Measurements from ENCODE around the gene CKAP4.

The CKAP4 gene

GRCh38 chr12:106239951-106240335, 7.9 kb downstream of the CKAP4 start:
- no peak for DNase-seq

GRCh38 chr12:106239241-106239950, 8.4 kb downstream of the CKAP4 start:
- DNase-seq: no peak

- DNase-seq: no peak
These were observed 9.7 kb downstream of the CKAP4 start for GRCh38 chr12:106238146-106238545.

- DNase-seq: no peak
These were observed 12.1 kb downstream of the CKAP4 start for GRCh38 chr12:106235770-106236169.

- DNase-seq: no peak
These were observed 13.4 kb downstream of the CKAP4 start for GRCh38 chr12:106234449-106234848.

GRCh38 chr12:106233011-106233410, 14.8 kb downstream of the CKAP4 start:
- no peak for DNase-seq

GRCh38 chr12:106229036-106229591, 18.7 kb downstream of the CKAP4 start:
- no peak for DNase-seq

- no peak for DNase-seq
These were observed 19.5 kb downstream of the CKAP4 start for GRCh38 chr12:106228320-106228710.

- DNase-seq: no peak
These were observed 20.0 kb downstream of the CKAP4 start for GRCh38 chr12:106227641-106228319.

- peak; percentile 22 for DNase-seq
These were observed 20.8 kb downstream of the CKAP4 start for GRCh38 chr12:106226884-106227640.

GRCh38 chr12:106224355-106224706, 23.5 kb downstream of the CKAP4 start:
- DNase-seq: no peak

GRCh38 chr12:106223485-106224354, 24.1 kb downstream of the CKAP4 start:
- no peak for DNase-seq

GRCh38 chr12:106220536-106220935, 27.3 kb downstream of the CKAP4 start:
- DNase-seq: no peak

GRCh38 chr12:106219043-106219442, 28.8 kb downstream of the CKAP4 start:
- DNase-seq: no peak

- DNase-seq: no peak
These were observed 30.1 kb downstream of the CKAP4 start for GRCh38 chr12:106217706-106218105.

GRCh38 chr12:106214571-106214970, 33.2 kb downstream of the CKAP4 start:
- DNase-seq: no peak

- DNase-seq: no peak
These were observed 34.2 kb downstream of the CKAP4 start for GRCh38 chr12:106213662-106214061.

GRCh38 chr12:106211973-106212372, 35.8 kb downstream of the CKAP4 start:
- DNase-seq: no peak

- DNase-seq: no peak
These were observed 42.4 kb downstream of the CKAP4 start for GRCh38 chr12:106205208-106206069.

GRCh38 chr12:106204312-106204711, 43.5 kb downstream of the CKAP4 start:
- no peak for DNase-seq

- DNase-seq: no peak
These were observed 49.8 kb downstream of the CKAP4 start for GRCh38 chr12:106197906-106198623.
